HepG2 (cell line): ENCODE measurements around the gene CAPG. TPM values are rescaled to one million over a fixed set of nuclear protein-coding genes. Genes with fewer than 3 reads are reported as not detected.
A peak's percentile ranks its signal among the peaks of the same experiment; 100 is the strongest.

Experiments used
- ATRX ChIP-seq: sonication (generic); formaldehyde crosslinking; IDR thresholded peaks from 2 replicates; pipeline ENCODE4 v1.4.0; 2020; ENCODE audit warnings: missing genetic modification reagents, borderline replicate concordance
- CBX5 ChIP-seq: sonication (generic); formaldehyde crosslinking; IDR thresholded peaks from 2 replicates; pipeline ENCODE4 v1.4.0; 2020; ENCODE audit warnings: missing genetic modification reagents, borderline replicate concordance
- CCDC6 ChIP-seq: sonication (generic); formaldehyde crosslinking; IDR thresholded peaks from 2 replicates; pipeline ENCODE4 v1.8.1; 2022; ENCODE audit warnings: mild to moderate bottlenecking, missing genetic modification reagents, moderate library complexity
- HES4 ChIP-seq: sonication (generic); formaldehyde crosslinking; IDR thresholded peaks from 2 replicates; pipeline ENCODE4 v1.9.0; 2021; ENCODE audit warnings: mild to moderate bottlenecking, missing genetic modification reagents, borderline replicate concordance
- HOXA5 ChIP-seq: sonication (generic); formaldehyde crosslinking; IDR thresholded peaks from 2 replicates; pipeline ENCODE4 v1.4.0; 2020; ENCODE audit warnings: missing genetic modification reagents
- JUN ChIP-seq: sonication (generic); formaldehyde crosslinking; IDR thresholded peaks from 2 replicates; pipeline ENCODE4 v1.4.0; 2020; ENCODE audit warnings: mild to moderate bottlenecking, missing genetic modification reagents
- MAFK ChIP-seq, 2 experiments: IDR thresholded peaks in 1 of 2; conservative IDR thresholded peaks in 1 of 2; 2 replicates each; pipeline ENCODE4 v1.6.1; 2011; ENCODE audit warnings: improper control_type of control experiment in 2 of 2, low read length in 2 of 2
- MAZ ChIP-seq, 2 experiments: sonication (generic) in 1 of 2; formaldehyde crosslinking in 1 of 2; IDR thresholded peaks; 2 replicates each; pipeline versions ENCODE4 v1.5.0 to v1.6.1; 2012 to 2020; ENCODE audit warnings: low read depth in 2 of 2, mild to moderate bottlenecking in 2 of 2, borderline replicate concordance in 1 of 2, improper control_type of control experiment in 1 of 2, low read length in 1 of 2, missing genetic modification reagents in 1 of 2, moderate library complexity in 1 of 2
- MBD4 ChIP-seq: IDR thresholded peaks from 2 replicates; pipeline ENCODE4 v1.6.1; 2012; ENCODE audit warnings: low read length, inconsistent platforms, borderline replicate concordance
- NFYB ChIP-seq: sonication (generic); formaldehyde crosslinking; IDR thresholded peaks from 2 replicates; pipeline ENCODE4 v1.4.0; 2020; ENCODE audit warnings: missing genetic modification reagents
- POLR2AphosphoS5 ChIP-seq: IDR thresholded peaks from 2 replicates; pipeline ENCODE4 v1.6.1; 2012; ENCODE audit warnings: low read depth, low read length
- PRPF4 ChIP-seq: fragments of 200-400 bp; formaldehyde crosslinking; IDR thresholded peaks from 2 replicates; pipeline ENCODE4 v1.6.1; 2016; ENCODE audit warnings: low read length, low read depth; ENCODE audit not compliant: poor library complexity, severe bottlenecking
- RAD21 ChIP-seq: fragments of 450-650 bp; formaldehyde crosslinking; IDR thresholded peaks from 2 replicates; pipeline ENCODE4 v1.5.0; 2020; ENCODE audit warnings: mild to moderate bottlenecking
- REXO4 ChIP-seq: sonication (generic); formaldehyde crosslinking; IDR thresholded peaks from 2 replicates; pipeline ENCODE4 v1.8.0; 2022; ENCODE audit warnings: missing genetic modification reagents, mild to moderate bottlenecking, borderline replicate concordance
- SUZ12 ChIP-seq: fragments of 150-350 bp; IDR thresholded peaks from 2 replicates; pipeline ENCODE4 v1.6.1; 2014; ENCODE audit warnings: low read depth, low read length
- TCF7L2 ChIP-seq: IDR thresholded peaks from 2 replicates; pipeline ENCODE4 v1.6.1; 2011; ENCODE audit warnings: mild to moderate bottlenecking, low read depth, low read length, moderate library complexity
- XRCC5 ChIP-seq: fragments of 200-400 bp; formaldehyde crosslinking; optimal IDR thresholded peaks from 2 replicates; pipeline ENCODE3; 2017; ENCODE audit warnings: mild to moderate bottlenecking, low read length
- ZBTB37 ChIP-seq: sonication (generic); formaldehyde crosslinking; IDR thresholded peaks from 2 replicates; pipeline ENCODE4 v1.4.0; 2020; ENCODE audit warnings: mild to moderate bottlenecking, missing genetic modification reagents
- ZFP90 ChIP-seq: sonication (generic); formaldehyde crosslinking; IDR thresholded peaks from 2 replicates; pipeline ENCODE4 v1.8.0; 2022; ENCODE audit warnings: missing genetic modification reagents, mild to moderate bottlenecking, inconsistent platforms, borderline replicate concordance
- ZNF205 ChIP-seq: IDR thresholded peaks from 2 replicates; pipeline ENCODE4 v1.6.1; 2018; ENCODE audit warnings: missing biosample characterization, missing genetic modification reagents
- ZNF607 ChIP-seq: sonication (generic); formaldehyde crosslinking; IDR thresholded peaks from 2 replicates; pipeline ENCODE4 v1.5.1; 2020; ENCODE audit warnings: missing genetic modification reagents, mild to moderate bottlenecking, borderline replicate concordance
- ZNF670 ChIP-seq: sonication (generic); formaldehyde crosslinking; IDR thresholded peaks from 2 replicates; pipeline ENCODE4 v1.8.0; 2022; ENCODE audit warnings: mild to moderate bottlenecking, missing genetic modification reagents, borderline replicate concordance
- ZSCAN31 ChIP-seq: sonication (generic); formaldehyde crosslinking; IDR thresholded peaks from 2 replicates; pipeline ENCODE4 v1.5.0; 2020; ENCODE audit warnings: low read depth, mild to moderate bottlenecking, missing genetic modification reagents
- polyA plus RNA-seq, 8 experiments: library from polyadenylated mRNA; depleted of rRNA in 3 of 8; stranded (reverse) in 7 of 8; unstranded in 1 of 8; fragments of >200 nt; fragmentation: Illumina TruSeq in 4 of 8; extraction: Trizol in 4 of 8; gene quantifications; 2 replicates each; pipeline versions ENCODE4 v1.2.1 to v1.2.3, GENCODE V29; 2011 to 2016; ENCODE audit warnings: low read depth in 4 of 8, missing spikeins in 1 of 8, mixed read lengths in 1 of 8; ENCODE audit not compliant: insufficient read depth in 1 of 8
- total RNA-seq, 5 experiments: library from RNA; depleted of rRNA; stranded (reverse); fragments of >200 nt; fragmentation: Illumina TruSeq; extraction: Trizol; gene quantifications; 2 replicates each; pipeline ENCODE4 v1.2.3, GENCODE V29; 2016; ENCODE audit warnings: low read depth in 1 of 5
- TF ChIP-seq, protein P1 (sequence below): fragments of 450-650 bp; IDR thresholded peaks from 2 replicates; pipeline ENCODE4 v1.6.1; 2017; ENCODE audit warnings: mild to moderate bottlenecking
- TF ChIP-seq, protein P2 (sequence below): sonication (generic); formaldehyde crosslinking; IDR thresholded peaks from 2 replicates; pipeline ENCODE4 v1.4.0; 2020; ENCODE audit warnings: missing genetic modification reagents

Gene CAPG
- total and polyA plus RNA-seq, 2 of the 13 experiments (the other 11 are each of a cell fraction or from before 2014, with no cell fraction given), result 12.7 to 18.2 TPM

DNA sequence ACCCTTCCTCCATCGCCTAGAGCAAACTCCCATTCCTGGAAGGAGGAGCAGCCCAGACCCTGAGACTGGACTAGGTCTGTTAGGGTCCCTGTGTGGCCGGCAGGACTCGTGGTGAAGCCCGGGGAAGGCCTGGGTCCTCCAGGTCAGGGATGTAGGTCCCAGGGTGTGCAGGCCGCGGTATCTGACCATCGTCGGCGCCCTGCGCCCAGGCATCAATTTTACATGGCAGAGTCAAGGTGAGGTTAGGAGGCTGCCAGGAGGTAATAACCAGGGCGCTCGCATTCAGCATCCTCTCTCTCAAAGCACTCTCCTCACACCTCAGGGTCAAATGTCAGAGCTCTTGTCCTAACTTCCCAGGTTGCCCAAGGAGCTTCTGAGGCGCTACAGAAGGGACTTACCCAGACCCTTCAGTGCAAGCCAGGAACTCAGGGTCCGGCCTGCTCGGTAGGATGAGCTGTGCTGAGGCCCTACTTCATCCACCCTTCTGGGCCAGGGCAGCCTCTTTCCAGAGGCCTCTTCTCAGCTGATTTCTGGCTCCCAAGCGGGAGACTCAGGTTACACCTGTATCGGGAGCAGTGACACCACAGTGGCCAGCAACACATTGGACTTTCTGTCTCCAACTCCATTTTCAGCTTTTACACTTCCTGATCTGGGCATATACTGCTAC lies 9.0 kb upstream of the CAPG start (continued):
- TF ChIP-seq REXO4 (CRISPR knock-in tag) (no peak), JUN (CRISPR knock-in tag) (no peak), CCDC6 (CRISPR knock-in tag) (peak; percentile 17; the same call in 1 of the 2 replicates), HES4 (CRISPR knock-in tag) (peak; percentile 69; the same call in 1 of the 2 replicates), CBX5 (CRISPR knock-in tag) (no peak; the same call in 1 of the 2 replicates), PRPF4 (no peak), ZNF607 (CRISPR knock-in tag) (no peak), TCF7L2 (no peak), ZNF670 (CRISPR knock-in tag) (0 out of 2 replicates have a peak, but pooled peaks have one; percentile 49), POLR2AphosphoS5 (peak; percentile 16; the same call in 1 of the 2 replicates), ZFP90 (CRISPR knock-in tag) (no peak), MAZ (IDR thresholded peaks at IDR 0.05; ENCODE audit: borderline replicate concordance, low read depth, low read length) (no peak), MAZ (CRISPR knock-in tag; IDR thresholded peaks at IDR 0.05; ENCODE audit: low read depth) (no peak), ATRX (0 out of 2 replicates have a peak, but pooled peaks have one; percentile 25), RAD21 (CRISPR knock-in tag) (no peak), MBD4 (no peak), ZBTB37 (no peak; the same call in 1 of the 2 replicates), ZNF205 (CRISPR knock-in tag) (no peak), NFYB (CRISPR knock-in tag) (no peak), HOXA5 (no peak), ZSCAN31 (CRISPR knock-in tag) (no peak), MAFK (conservative IDR thresholded peaks at IDR 0.05 in 1 of 2, IDR thresholded peaks at IDR 0.05 in 1 of 2; ENCODE audit: low read length in 2 of 2) (no peak), SUZ12 (no peak), XRCC5 (no peak)
- TF ChIP-seq, protein P1, sequence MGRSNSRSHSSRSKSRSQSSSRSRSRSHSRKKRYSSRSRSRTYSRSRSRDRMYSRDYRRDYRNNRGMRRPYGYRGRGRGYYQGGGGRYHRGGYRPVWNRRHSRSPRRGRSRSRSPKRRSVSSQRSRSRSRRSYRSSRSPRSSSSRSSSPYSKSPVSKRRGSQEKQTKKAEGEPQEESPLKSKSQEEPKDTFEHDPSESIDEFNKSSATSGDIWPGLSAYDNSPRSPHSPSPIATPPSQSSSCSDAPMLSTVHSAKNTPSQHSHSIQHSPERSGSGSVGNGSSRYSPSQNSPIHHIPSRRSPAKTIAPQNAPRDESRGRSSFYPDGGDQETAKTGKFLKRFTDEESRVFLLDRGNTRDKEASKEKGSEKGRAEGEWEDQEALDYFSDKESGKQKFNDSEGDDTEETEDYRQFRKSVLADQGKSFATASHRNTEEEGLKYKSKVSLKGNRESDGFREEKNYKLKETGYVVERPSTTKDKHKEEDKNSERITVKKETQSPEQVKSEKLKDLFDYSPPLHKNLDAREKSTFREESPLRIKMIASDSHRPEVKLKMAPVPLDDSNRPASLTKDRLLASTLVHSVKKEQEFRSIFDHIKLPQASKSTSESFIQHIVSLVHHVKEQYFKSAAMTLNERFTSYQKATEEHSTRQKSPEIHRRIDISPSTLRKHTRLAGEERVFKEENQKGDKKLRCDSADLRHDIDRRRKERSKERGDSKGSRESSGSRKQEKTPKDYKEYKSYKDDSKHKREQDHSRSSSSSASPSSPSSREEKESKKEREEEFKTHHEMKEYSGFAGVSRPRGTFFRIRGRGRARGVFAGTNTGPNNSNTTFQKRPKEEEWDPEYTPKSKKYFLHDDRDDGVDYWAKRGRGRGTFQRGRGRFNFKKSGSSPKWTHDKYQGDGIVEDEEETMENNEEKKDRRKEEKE, result no peak
- TF ChIP-seq, protein P2, sequence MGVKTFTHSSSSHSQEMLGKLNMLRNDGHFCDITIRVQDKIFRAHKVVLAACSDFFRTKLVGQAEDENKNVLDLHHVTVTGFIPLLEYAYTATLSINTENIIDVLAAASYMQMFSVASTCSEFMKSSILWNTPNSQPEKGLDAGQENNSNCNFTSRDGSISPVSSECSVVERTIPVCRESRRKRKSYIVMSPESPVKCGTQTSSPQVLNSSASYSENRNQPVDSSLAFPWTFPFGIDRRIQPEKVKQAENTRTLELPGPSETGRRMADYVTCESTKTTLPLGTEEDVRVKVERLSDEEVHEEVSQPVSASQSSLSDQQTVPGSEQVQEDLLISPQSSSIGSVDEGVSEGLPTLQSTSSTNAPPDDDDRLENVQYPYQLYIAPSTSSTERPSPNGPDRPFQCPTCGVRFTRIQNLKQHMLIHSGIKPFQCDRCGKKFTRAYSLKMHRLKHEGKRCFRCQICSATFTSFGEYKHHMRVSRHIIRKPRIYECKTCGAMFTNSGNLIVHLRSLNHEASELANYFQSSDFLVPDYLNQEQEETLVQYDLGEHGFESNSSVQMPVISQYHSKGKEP, result no peak
